HFFc6 (cell line): ENCODE data around the gene ARHGAP22. TPM values are rescaled to one million over a fixed set of nuclear protein-coding genes. Genes with fewer than 3 reads are reported as not detected.
A peak's percentile ranks its signal among the peaks of the same experiment; 100 is the strongest.

Experiments
- DNase-seq: peaks from one replicate; pipeline ENCODE4 v3.0.0-alpha.2; 2018
- H3K27ac Mint-ChIP-seq: 2 replicates; pipeline ENCODE4 v1.8.0; 2020; ENCODE audit warnings: mild to moderate bottlenecking, mixed read lengths
- H3K27me3 Mint-ChIP-seq: 2 replicates; pipeline ENCODE4 v1.8.0; 2021; ENCODE audit warnings: mild to moderate bottlenecking, moderate library complexity, mixed read lengths; ENCODE audit not compliant: insufficient read depth
- H3K36me3 Mint-ChIP-seq: 2 replicates; pipeline ENCODE4 v1.8.0; 2021; ENCODE audit warnings: low read depth, mixed read lengths
- H3K4me1 Mint-ChIP-seq: 2 replicates; pipeline ENCODE4 v1.8.0; 2020; ENCODE audit warnings: low read depth, mixed read lengths
- H3K4me3 Mint-ChIP-seq: 2 replicates; pipeline ENCODE4 v1.8.0; 2020; ENCODE audit warnings: mild to moderate bottlenecking, moderate library complexity, mixed read lengths
- H3K9me3 Mint-ChIP-seq: 2 replicates; pipeline ENCODE4 v1.8.0; 2020; ENCODE audit warnings: mild to moderate bottlenecking, mixed read lengths
- total RNA-seq, 6 experiments: library from RNA; stranded (reverse); fragmentation: NEBNext Ultra II Directional; extraction: Animal tissue kit (Norgen Biotek cat#: 25700); gene quantifications; 2 replicates in 1 of 6; 3 replicates in 5 of 6; pipeline ENCODE4 v1.2.3, GENCODE V29; 2021
- TF ChIP-seq, protein P1 (sequence below): fragments of 200-600 bp; sonication (generic); IDR thresholded peaks from 2 replicates; pipeline ENCODE4 v1.5.0; 2021; ENCODE audit warnings: antibody characterized with exemption, mild to moderate bottlenecking

The ARHGAP22 gene
- total RNA-seq, 6 experiments from 2014 or later, result 74.3 to 117 (median 95.7) TPM

DNA sequence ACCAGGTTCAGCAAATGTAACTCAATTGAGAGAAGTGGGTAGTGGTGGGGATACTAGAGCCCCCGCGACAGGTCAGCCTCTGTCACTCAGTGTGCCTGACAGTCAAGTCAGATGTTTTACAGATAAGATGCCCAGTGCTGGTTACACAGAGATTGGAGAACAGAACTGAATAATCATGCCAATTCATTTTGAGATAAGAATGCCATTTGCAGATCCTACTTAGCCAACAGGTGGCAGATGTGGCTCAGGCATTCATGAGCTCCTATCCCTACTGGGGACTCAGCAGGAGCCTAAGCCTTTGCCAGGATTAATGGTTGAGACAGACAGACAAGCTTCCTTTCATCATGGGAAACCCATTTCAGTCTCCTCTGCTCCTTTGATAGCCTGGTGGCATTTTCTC, 160.6 kb downstream of the ARHGAP22 start:
- Mint-ChIP-seq H3K27me3 (peaks cover 32% of the 10 kb centered on the region), H3K4me3 (no peak overlapping the region), H3K9me3 (peaks cover 4% of the 10 kb centered on the region; the same call in 1 of the 2 replicates), H3K36me3 (peaks cover 48% of the 10 kb centered on the region), H3K4me1 (peaks cover 57% of the 10 kb centered on the region), H3K27ac (peak overlapping the region; percentile 51)
- TF ChIP-seq, protein P1, sequence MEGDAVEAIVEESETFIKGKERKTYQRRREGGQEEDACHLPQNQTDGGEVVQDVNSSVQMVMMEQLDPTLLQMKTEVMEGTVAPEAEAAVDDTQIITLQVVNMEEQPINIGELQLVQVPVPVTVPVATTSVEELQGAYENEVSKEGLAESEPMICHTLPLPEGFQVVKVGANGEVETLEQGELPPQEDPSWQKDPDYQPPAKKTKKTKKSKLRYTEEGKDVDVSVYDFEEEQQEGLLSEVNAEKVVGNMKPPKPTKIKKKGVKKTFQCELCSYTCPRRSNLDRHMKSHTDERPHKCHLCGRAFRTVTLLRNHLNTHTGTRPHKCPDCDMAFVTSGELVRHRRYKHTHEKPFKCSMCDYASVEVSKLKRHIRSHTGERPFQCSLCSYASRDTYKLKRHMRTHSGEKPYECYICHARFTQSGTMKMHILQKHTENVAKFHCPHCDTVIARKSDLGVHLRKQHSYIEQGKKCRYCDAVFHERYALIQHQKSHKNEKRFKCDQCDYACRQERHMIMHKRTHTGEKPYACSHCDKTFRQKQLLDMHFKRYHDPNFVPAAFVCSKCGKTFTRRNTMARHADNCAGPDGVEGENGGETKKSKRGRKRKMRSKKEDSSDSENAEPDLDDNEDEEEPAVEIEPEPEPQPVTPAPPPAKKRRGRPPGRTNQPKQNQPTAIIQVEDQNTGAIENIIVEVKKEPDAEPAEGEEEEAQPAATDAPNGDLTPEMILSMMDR, result peak; percentile 53
- DNase-seq, result peak; percentile 49

DNA sequence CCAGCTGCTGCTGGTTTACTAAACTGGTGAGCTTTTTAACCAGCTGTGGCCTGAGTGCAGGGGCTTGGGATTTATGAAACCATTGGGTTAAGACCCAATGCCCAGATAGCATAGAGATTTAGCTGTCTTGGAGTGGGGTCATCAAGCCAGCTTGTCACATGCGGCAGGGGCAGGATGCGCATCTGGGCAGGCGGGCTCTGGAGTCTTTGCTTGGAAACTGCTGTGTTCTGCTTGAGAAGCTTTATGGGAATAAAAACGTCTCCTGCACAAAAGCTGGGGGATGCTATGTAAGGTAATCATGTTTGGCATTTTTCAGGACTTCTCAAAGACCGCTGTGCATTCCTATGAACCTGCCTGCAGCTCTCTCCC, 162.1 kb downstream of the ARHGAP22 start:
- Mint-ChIP-seq H3K4me1 (peaks cover 42% of the 10 kb centered on the region), H3K9me3 (peaks cover 3% of the 10 kb centered on the region; the same call in 1 of the 2 replicates), H3K36me3 (peaks cover 55% of the 10 kb centered on the region), H3K27me3 (peaks cover 24% of the 10 kb centered on the region), H3K4me3 (no peak overlapping the region; the same call in 1 of the 2 replicates), H3K27ac (peak overlapping the region; percentile 52)
- no peak for DNase-seq
- TF ChIP-seq, protein P1, result no peak

DNA sequence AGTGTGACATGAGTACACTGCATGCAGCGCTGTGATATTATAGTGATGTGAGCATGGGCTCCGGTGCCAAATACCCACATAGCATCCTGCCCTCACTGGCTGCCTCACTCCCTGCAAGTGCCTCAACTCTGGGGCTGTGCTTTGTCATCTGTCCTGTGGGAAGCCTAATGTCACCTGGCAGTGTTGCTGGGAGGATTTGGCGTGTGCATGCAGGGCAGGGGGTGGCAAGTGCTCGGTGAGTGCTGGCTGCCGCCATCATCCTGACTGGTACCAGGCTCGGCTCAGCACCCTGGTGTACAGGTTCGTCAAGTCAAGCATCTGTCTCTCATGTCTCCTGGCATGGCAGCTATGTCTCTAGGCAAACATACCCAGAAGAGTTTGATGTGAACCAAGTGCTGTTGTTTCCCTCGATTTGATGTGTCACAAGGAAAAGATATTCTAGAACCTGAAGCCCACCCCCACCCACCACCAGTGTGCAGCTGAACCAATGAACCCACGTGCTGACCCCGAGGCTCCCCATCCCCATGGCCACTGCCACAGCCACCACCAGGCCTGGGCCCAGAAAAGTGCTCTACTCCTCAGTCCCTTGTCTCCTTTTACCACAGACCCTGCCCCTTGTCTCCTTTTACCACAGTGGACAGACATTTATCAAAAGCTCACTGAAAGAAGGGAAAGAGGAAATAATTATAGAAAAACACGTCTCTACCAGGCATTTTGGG, 162.6 kb downstream of the ARHGAP22 start:
- peaks cover 54% of the 10 kb centered on the region for H3K36me3 Mint-ChIP-seq
- TF ChIP-seq, protein P1, result no peak
- H3K27me3 Mint-ChIP-seq, result peaks cover 21% of the 10 kb centered on the region
- peaks cover 37% of the 10 kb centered on the region for H3K4me1 Mint-ChIP-seq
- peak overlapping the region; percentile 52 for H3K27ac Mint-ChIP-seq
- no peak for DNase-seq
- H3K9me3 Mint-ChIP-seq, result no peaks in the 10 kb centered on the region
- H3K4me3 Mint-ChIP-seq, result no peak overlapping the region; the same call in 1 of the 2 replicates

DNA sequence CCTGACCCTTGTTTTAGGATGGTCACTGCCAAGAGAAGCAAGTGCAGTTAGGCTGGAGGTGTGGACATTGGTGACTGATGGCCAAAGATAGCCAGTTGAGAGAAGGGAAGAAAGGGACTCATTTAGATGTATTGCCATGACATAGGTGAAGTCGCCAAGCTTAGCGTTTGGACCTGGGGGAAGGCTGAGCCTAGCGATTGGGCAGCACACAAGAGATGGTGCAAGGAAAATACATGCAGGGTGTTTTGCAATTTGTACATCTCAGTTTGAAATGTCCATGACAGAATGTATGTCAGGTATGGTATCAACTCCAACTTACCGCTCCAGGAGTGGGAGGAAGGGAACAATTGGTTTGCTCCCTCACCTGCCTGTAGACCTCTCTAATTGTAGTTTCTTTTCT, 164.1 kb downstream of the ARHGAP22 start:
- no peak for DNase-seq
- no peaks in the 10 kb centered on the region for H3K9me3 Mint-ChIP-seq
- H3K4me3 Mint-ChIP-seq, result no peak overlapping the region
- peaks cover 23% of the 10 kb centered on the region for H3K4me1 Mint-ChIP-seq
- peaks cover 12% of the 10 kb centered on the region for H3K27me3 Mint-ChIP-seq
- H3K27ac Mint-ChIP-seq, result no peak overlapping the region
- TF ChIP-seq, protein P1, result no peak
- peaks cover 42% of the 10 kb centered on the region for H3K36me3 Mint-ChIP-seq

GRCh38 chr10:48439581-48440041, 165.3 kb downstream of the ARHGAP22 start:
- Mint-ChIP-seq H3K4me1 (peaks cover 16% of the 10 kb centered on the region), H3K4me3 (no peak overlapping the region), H3K9me3 (no peaks in the 10 kb centered on the region), H3K36me3 (peaks cover 42% of the 10 kb centered on the region), H3K27me3 (peaks cover 12% of the 10 kb centered on the region), H3K27ac (no peak overlapping the region)
- TF ChIP-seq, protein P1, result no peak
- no peak for DNase-seq
